ENCODE data around the gene RAE1.

DNA sequence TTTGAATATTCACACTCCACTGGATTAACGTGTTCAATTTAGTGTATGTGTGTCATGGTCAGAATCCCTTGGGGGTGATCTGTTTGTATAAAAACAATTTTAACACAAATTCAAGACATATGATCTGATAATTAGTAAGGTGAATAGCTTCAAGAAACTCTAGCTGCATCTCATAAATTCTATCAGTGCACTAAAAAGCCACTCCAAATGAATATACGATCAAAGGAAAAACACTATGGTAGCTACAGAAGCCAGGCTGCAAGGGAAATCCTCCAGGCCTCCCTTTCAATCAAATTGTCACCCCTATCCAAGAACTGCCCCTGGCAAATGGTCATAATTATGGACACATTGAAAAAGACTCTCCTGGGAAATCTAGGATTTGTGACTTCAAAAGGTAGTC lies 9.4 kb upstream of the RAE1 start:
- no peak for TF ChIP-seq CTCF (IDR thresholded peaks at IDR 0.05)
- no peak for TF ChIP-seq POLR2A (IDR thresholded peaks at IDR 0.05)
